ENCODE results near the gene EXOC3.
"Not testable (repeated sequence)": the region's sequence is repeated elsewhere in the genome, so short reads cannot be mapped to it uniquely, and the experiment has no call there.

Gene EXOC3

GRCh38 chr5:398475-399295 is 44.3 kb upstream of the EXOC3 start:
- no peak for DNase-seq (ENCODE audit: low read depth, low spot score)
- Histone ChIP-seq H3K4me3 (ENCODE audit: insufficient read length, low read depth) (no peak overlapping the region), H3K4me1 (ENCODE audit: insufficient read depth, insufficient read length) (peaks cover 10% of the 10 kb centered on the region), H3K9ac (ENCODE audit: insufficient read length, low read depth) (peak overlapping the region; percentile 21), H3K36me3 (ENCODE audit: insufficient read depth, insufficient read length, low read length) (peaks cover 2% of the 10 kb centered on the region), H3K9me3 (ENCODE audit: insufficient read depth, low read length) (no peaks in the 10 kb centered on the region), H3K27me3 (ENCODE audit: insufficient read depth, insufficient read length) (no peaks in the 10 kb centered on the region)
- no peak for TF ChIP-seq ZNF274 (IDR thresholded peaks at IDR 0.05; ENCODE audit: low read depth, low read length)
- no peak for TF ChIP-seq SUZ12 (IDR thresholded peaks at IDR 0.05; ENCODE audit: extremely low read depth, insufficient read depth, insufficient read length)
- TF ChIP-seq YY1 (IDR thresholded peaks at IDR 0.05; ENCODE audit: insufficient read depth, insufficient read length), result no peak

- Histone ChIP-seq H3K4me3 (ENCODE audit: insufficient read length, low read depth) (no peak overlapping the region), H3K9ac (ENCODE audit: insufficient read length, low read depth) (peak overlapping the region; percentile 21), H3K9me3 (ENCODE audit: insufficient read depth, low read length) (no peaks in the 10 kb centered on the region), H3K36me3 (ENCODE audit: insufficient read depth, insufficient read length, low read length) (peaks cover 2% of the 10 kb centered on the region), H3K4me1 (ENCODE audit: insufficient read depth, insufficient read length) (peaks cover 9% of the 10 kb centered on the region), H3K27me3 (ENCODE audit: insufficient read depth, insufficient read length) (no peaks in the 10 kb centered on the region)
- TF ChIP-seq SUZ12 (IDR thresholded peaks at IDR 0.05; ENCODE audit: extremely low read depth, insufficient read depth, insufficient read length), result no peak
- no peak for TF ChIP-seq YY1 (IDR thresholded peaks at IDR 0.05; ENCODE audit: insufficient read depth, insufficient read length)
- no peak for TF ChIP-seq ZNF274 (IDR thresholded peaks at IDR 0.05; ENCODE audit: low read depth, low read length)
- no peak for DNase-seq (ENCODE audit: low read depth, low spot score)
These were observed 43.4 kb upstream of the EXOC3 start for GRCh38 chr5:399296-400281.

- TF ChIP-seq SUZ12 (IDR thresholded peaks at IDR 0.05; ENCODE audit: extremely low read depth, insufficient read depth, insufficient read length) (no peak), ZNF274 (IDR thresholded peaks at IDR 0.05; ENCODE audit: low read depth, low read length) (no peak), YY1 (IDR thresholded peaks at IDR 0.05; ENCODE audit: insufficient read depth, insufficient read length) (no peak)
- Histone ChIP-seq H3K9ac (ENCODE audit: insufficient read length, low read depth) (no peak overlapping the region), H3K9me3 (ENCODE audit: insufficient read depth, low read length) (no peaks in the 10 kb centered on the region), H3K4me3 (ENCODE audit: insufficient read length, low read depth) (no peak overlapping the region), H3K4me1 (ENCODE audit: insufficient read depth, insufficient read length) (peaks cover 6% of the 10 kb centered on the region), H3K36me3 (ENCODE audit: insufficient read depth, insufficient read length, low read length) (peaks cover 2% of the 10 kb centered on the region), H3K27me3 (ENCODE audit: insufficient read depth, insufficient read length) (no peaks in the 10 kb centered on the region)
- no peak for DNase-seq (ENCODE audit: low read depth, low spot score)
These were observed 42.5 kb upstream of the EXOC3 start for GRCh38 chr5:400282-401145.

GRCh38 chr5:401146-402034 is 41.6 kb upstream of the EXOC3 start:
- TF ChIP-seq SUZ12 (IDR thresholded peaks at IDR 0.05; ENCODE audit: extremely low read depth, insufficient read depth, insufficient read length), result no peak
- no peak for TF ChIP-seq ZNF274 (IDR thresholded peaks at IDR 0.05; ENCODE audit: low read depth, low read length)
- no peak for TF ChIP-seq YY1 (IDR thresholded peaks at IDR 0.05; ENCODE audit: insufficient read depth, insufficient read length)

GRCh38 chr5:402219-402614 is 40.8 kb upstream of the EXOC3 start:
- H3K27me3 ChIP-seq (ENCODE audit: insufficient read depth, insufficient read length); DNase-seq (ENCODE audit: low read depth, low spot score); H3K4me3 ChIP-seq (ENCODE audit: insufficient read length, low read depth); H3K9ac ChIP-seq (ENCODE audit: insufficient read length, low read depth); H3K9me3 ChIP-seq (ENCODE audit: insufficient read depth, low read length); H3K4me1 ChIP-seq (ENCODE audit: insufficient read depth, insufficient read length); H3K36me3 ChIP-seq (ENCODE audit: insufficient read depth, insufficient read length, low read length): not testable (repeated sequence)

More at GRCh38 chr5:401146-402034, 41.6 kb upstream of the EXOC3 start:
- H3K36me3 ChIP-seq (ENCODE audit: insufficient read depth, insufficient read length, low read length), result peaks cover 2% of the 10 kb centered on the region
- no peaks in the 10 kb centered on the region for H3K27me3 ChIP-seq (ENCODE audit: insufficient read depth, insufficient read length)
- H3K4me3 ChIP-seq (ENCODE audit: insufficient read length, low read depth), result no peak overlapping the region
- H3K4me1 ChIP-seq (ENCODE audit: insufficient read depth, insufficient read length), result peaks cover 6% of the 10 kb centered on the region
- no peak for DNase-seq (ENCODE audit: low read depth, low spot score)
- no peak overlapping the region for H3K9ac ChIP-seq (ENCODE audit: insufficient read length, low read depth)
- H3K9me3 ChIP-seq (ENCODE audit: insufficient read depth, low read length), result no peaks in the 10 kb centered on the region

Data from NT2/D1 (cell line).